ENCODE measurements around the gene CELA2A.

- no peak for TF ChIP-seq POLR2A (IDR thresholded peaks at IDR 0.05; ENCODE audit: low read depth, low read length)
- no peak for TF ChIP-seq POLR2AphosphoS5 (IDR thresholded peaks at IDR 0.05; ENCODE audit: low read depth, low read length)
- TF ChIP-seq TAF1 (IDR thresholded peaks at IDR 0.05; ENCODE audit: low read depth, low read length): no peak
- TF ChIP-seq SPI1 (IDR thresholded peaks at IDR 0.05; ENCODE audit: low read depth, low read length): no peak
These were observed 27.4 kb downstream of the CELA2A start for GRCh38 chr1:15483971-15484370.
